ENCODE results near the gene ARHGAP19. TPM values are rescaled to one million over a fixed set of nuclear protein-coding genes. Genes with fewer than 3 reads are reported as not detected.

The ARHGAP19 gene
- total RNA-seq, 2 donors from 2014 or later, result 26.8 to 47.6 TPM

DNA sequence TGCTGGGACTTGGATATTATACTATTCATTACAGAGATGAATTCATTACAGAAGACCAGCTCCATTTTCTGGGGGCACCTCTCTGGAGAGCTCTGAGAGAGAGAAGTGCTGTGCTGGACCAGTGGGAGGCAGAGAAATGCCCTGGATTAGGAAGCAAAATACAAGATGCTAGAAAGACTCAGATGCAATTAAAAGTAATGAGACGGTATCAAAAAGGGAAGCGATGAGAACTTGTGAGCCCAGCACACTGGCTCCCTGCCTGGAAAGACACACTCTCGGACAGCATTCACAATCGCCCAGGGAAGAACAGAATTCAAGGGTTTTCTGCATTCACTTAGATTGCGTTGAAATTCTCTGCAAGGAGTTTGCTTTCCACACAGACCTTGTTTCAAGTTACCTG, 45.6 kb upstream of the ARHGAP19 start:
- Histone ChIP-seq H3K9ac (ENCODE audit: extremely low read depth, low read length, poor library complexity, severe bottlenecking) (no peak overlapping the region), H3K36me3 (ENCODE audit: control insufficient read depth, insufficient read depth, low read length) (no peaks in the 10 kb centered on the region), H3K4me1 (ENCODE audit: control insufficient read depth, insufficient read depth, low read length) (peaks cover 4% of the 10 kb centered on the region), H3K27ac (ENCODE audit: low read depth, low read length) (no peak overlapping the region), H3K27me3 (ENCODE audit: control insufficient read depth, insufficient read depth, low read length, poor library complexity, severe bottlenecking) (peaks cover 11% of the 10 kb centered on the region), H3K9me3 (ENCODE audit: control insufficient read depth, low read length) (no peaks in the 10 kb centered on the region), H3K4me3 (ENCODE audit: low read length) (peak overlapping the region; percentile 8)
- Mint-ChIP-seq H3K27ac (no peak overlapping the region), H3K9me3 (no peaks in the 10 kb centered on the region), H3K36me3 (ENCODE audit: low read depth) (no peaks in the 10 kb centered on the region), H3K4me3 (no peak overlapping the region), H3K27me3 (ENCODE audit: insufficient read depth) (peaks cover 36% of the 10 kb centered on the region), H3K4me1 (peaks cover 26% of the 10 kb centered on the region)
- TF ChIP-seq, protein P1, sequence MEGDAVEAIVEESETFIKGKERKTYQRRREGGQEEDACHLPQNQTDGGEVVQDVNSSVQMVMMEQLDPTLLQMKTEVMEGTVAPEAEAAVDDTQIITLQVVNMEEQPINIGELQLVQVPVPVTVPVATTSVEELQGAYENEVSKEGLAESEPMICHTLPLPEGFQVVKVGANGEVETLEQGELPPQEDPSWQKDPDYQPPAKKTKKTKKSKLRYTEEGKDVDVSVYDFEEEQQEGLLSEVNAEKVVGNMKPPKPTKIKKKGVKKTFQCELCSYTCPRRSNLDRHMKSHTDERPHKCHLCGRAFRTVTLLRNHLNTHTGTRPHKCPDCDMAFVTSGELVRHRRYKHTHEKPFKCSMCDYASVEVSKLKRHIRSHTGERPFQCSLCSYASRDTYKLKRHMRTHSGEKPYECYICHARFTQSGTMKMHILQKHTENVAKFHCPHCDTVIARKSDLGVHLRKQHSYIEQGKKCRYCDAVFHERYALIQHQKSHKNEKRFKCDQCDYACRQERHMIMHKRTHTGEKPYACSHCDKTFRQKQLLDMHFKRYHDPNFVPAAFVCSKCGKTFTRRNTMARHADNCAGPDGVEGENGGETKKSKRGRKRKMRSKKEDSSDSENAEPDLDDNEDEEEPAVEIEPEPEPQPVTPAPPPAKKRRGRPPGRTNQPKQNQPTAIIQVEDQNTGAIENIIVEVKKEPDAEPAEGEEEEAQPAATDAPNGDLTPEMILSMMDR (conservative IDR thresholded peaks at IDR 0.05), result no peak
- no peak for DNase-seq
- WGBS, 2 experiments (ENCODE audit: insufficient coverage in 1 of 2, insufficient read length in 1 of 2), result 46 to 57% methylated on average over 5 of the region's 5 CpGs

DNA sequence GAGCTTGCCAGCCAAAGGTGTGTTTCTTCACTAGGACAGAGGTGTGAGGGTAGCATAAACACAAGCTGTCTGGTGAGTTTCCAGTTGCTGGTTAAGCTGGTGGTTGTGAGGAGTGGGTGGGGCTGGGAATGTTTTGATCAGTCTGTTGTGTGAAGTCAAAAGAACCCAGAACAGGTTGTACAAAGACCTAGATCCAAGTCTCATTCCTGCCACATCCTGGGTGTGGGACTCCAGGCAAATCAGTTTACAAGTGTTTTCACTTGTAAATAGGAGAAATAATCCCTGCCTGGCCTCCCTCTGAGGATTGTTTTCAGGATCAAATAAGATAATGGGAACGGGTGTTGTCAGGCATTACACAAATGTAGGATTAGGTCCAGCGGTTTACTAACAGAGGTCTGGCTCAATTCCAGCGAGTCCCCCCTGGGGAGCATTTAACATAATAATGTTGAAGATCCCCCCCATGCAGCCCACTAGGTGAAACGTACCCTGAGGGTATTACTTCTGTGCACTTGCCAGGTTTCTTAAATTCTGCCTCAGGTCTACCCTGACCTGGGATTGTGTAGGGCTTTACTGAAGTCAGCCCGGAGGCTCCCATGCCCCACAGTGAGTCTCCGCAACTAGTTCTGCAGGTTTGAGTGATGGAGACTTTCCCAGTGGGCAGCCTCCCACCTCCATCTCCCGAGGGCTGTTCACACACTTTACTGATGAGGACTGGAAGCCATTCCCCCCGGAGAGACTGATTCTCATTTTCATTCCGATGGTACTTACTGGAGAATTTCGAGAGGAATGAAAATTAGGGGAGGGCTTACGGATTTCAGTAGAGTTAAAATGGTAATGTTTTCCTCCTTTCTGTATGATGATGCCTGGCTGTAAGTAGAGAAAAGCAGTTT, 44.8 kb upstream of the ARHGAP19 start:
- Histone ChIP-seq H3K4me1 (ENCODE audit: control insufficient read depth, insufficient read depth, low read length) (peaks cover 5% of the 10 kb centered on the region), H3K9me3 (ENCODE audit: control insufficient read depth, low read length) (no peaks in the 10 kb centered on the region), H3K4me3 (ENCODE audit: low read length) (peak overlapping the region; percentile 8), H3K9ac (ENCODE audit: extremely low read depth, low read length, poor library complexity, severe bottlenecking) (no peak overlapping the region), H3K27ac (ENCODE audit: low read depth, low read length) (no peak overlapping the region), H3K36me3 (ENCODE audit: control insufficient read depth, insufficient read depth, low read length) (no peaks in the 10 kb centered on the region), H3K27me3 (ENCODE audit: control insufficient read depth, insufficient read depth, low read length, poor library complexity, severe bottlenecking) (peaks cover 11% of the 10 kb centered on the region)
- H3K9me3 Mint-ChIP-seq, result no peaks in the 10 kb centered on the region
- peaks cover 31% of the 10 kb centered on the region for H3K4me1 Mint-ChIP-seq
- DNase-seq, result peak; percentile 87
- H3K4me3 Mint-ChIP-seq, result peak overlapping the region; percentile 80
- WGBS, 2 experiments (ENCODE audit: insufficient coverage in 1 of 2, insufficient read length in 1 of 2), result 1 to 2% methylated on average over 8 to 11 of the region's 11 CpGs
- peaks cover 37% of the 10 kb centered on the region for H3K27me3 Mint-ChIP-seq (ENCODE audit: insufficient read depth)
- H3K36me3 Mint-ChIP-seq (ENCODE audit: low read depth), result no peaks in the 10 kb centered on the region
- TF ChIP-seq, protein P1 (conservative IDR thresholded peaks at IDR 0.05), result no peak
- H3K27ac Mint-ChIP-seq, result peak overlapping the region; percentile 85

- peaks cover 37% of the 10 kb centered on the region for H3K4me1 Mint-ChIP-seq
Observed at GRCh38 chr10:97336446-97336845, 44.0 kb upstream of the ARHGAP19 start.

More at GRCh38 chr10:97336446-97336845, 44.0 kb upstream of the ARHGAP19 start:
- Histone ChIP-seq H3K9me3 (ENCODE audit: control insufficient read depth, low read length) (no peaks in the 10 kb centered on the region), H3K4me3 (ENCODE audit: low read length) (peak overlapping the region; percentile 8), H3K27me3 (ENCODE audit: control insufficient read depth, insufficient read depth, low read length, poor library complexity, severe bottlenecking) (peaks cover 11% of the 10 kb centered on the region), H3K36me3 (ENCODE audit: control insufficient read depth, insufficient read depth, low read length) (no peaks in the 10 kb centered on the region), H3K27ac (ENCODE audit: low read depth, low read length) (no peak overlapping the region), H3K9ac (ENCODE audit: extremely low read depth, low read length, poor library complexity, severe bottlenecking) (no peak overlapping the region), H3K4me1 (ENCODE audit: control insufficient read depth, insufficient read depth, low read length) (peaks cover 6% of the 10 kb centered on the region)
- Mint-ChIP-seq H3K27me3 (ENCODE audit: insufficient read depth) (peaks cover 34% of the 10 kb centered on the region), H3K9me3 (no peaks in the 10 kb centered on the region), H3K4me3 (peak overlapping the region; percentile 80), H3K36me3 (ENCODE audit: low read depth) (peaks cover under 1% of the 10 kb centered on the region), H3K27ac (peak overlapping the region; percentile 85)
- TF ChIP-seq, protein P1 (conservative IDR thresholded peaks at IDR 0.05), result no peak
- 28 to 51% methylated on average over 4 of the region's 5 CpGs for WGBS, 2 experiments (ENCODE audit: insufficient coverage in 1 of 2, insufficient read length in 1 of 2)
- DNase-seq, result no peak

All from endodermal cell (in vitro differentiated cells).